ENCODE data around the gene SOCS4.

Gene SOCS4

GRCh38 chr14:55094292-55095157 is 67.5 kb downstream of the SOCS4 start:
- H3K9ac ChIP-seq (ENCODE audit: low read depth, low read length), result no peak overlapping the region
- H3K36me3 ChIP-seq (ENCODE audit: control insufficient read depth, insufficient read depth, low read length), result no peaks in the 10 kb centered on the region
- no peak overlapping the region for H3K4me3 ChIP-seq (ENCODE audit: low read depth, low read length)
- no peaks in the 10 kb centered on the region for H3K4me1 ChIP-seq (ENCODE audit: control insufficient read depth, insufficient read depth, low read length)
- no peaks in the 10 kb centered on the region for H3K9me3 ChIP-seq (ENCODE audit: control insufficient read depth, insufficient read depth, low read length)
- no peaks in the 10 kb centered on the region for H3K27me3 ChIP-seq (ENCODE audit: control insufficient read depth, insufficient read depth, low read length)

GRCh38 chr14:55097881-55098560 is 71.0 kb downstream of the SOCS4 start:
- no peak overlapping the region for H3K9ac ChIP-seq (ENCODE audit: low read depth, low read length)
- no peaks in the 10 kb centered on the region for H3K9me3 ChIP-seq (ENCODE audit: control insufficient read depth, insufficient read depth, low read length)
- peaks cover 11% of the 10 kb centered on the region for H3K4me1 ChIP-seq (ENCODE audit: control insufficient read depth, insufficient read depth, low read length)
- H3K27me3 ChIP-seq (ENCODE audit: control insufficient read depth, insufficient read depth, low read length), result no peaks in the 10 kb centered on the region
- H3K36me3 ChIP-seq (ENCODE audit: control insufficient read depth, insufficient read depth, low read length), result no peaks in the 10 kb centered on the region
- no peak overlapping the region for H3K4me3 ChIP-seq (ENCODE audit: low read depth, low read length)

- H3K9ac ChIP-seq (ENCODE audit: low read depth, low read length), result no peak overlapping the region
Measured at GRCh38 chr14:55098561-55098898, 71.5 kb downstream of the SOCS4 start.

More at GRCh38 chr14:55098561-55098898, 71.5 kb downstream of the SOCS4 start:
- H3K9me3 ChIP-seq (ENCODE audit: control insufficient read depth, insufficient read depth, low read length), result no peaks in the 10 kb centered on the region
- peaks cover 14% of the 10 kb centered on the region for H3K4me1 ChIP-seq (ENCODE audit: control insufficient read depth, insufficient read depth, low read length)
- H3K36me3 ChIP-seq (ENCODE audit: control insufficient read depth, insufficient read depth, low read length), result no peaks in the 10 kb centered on the region
- no peaks in the 10 kb centered on the region for H3K27me3 ChIP-seq (ENCODE audit: control insufficient read depth, insufficient read depth, low read length)
- no peak overlapping the region for H3K4me3 ChIP-seq (ENCODE audit: low read depth, low read length)
